ENCODE measurements around the gene ZNF214.
"Not testable (repeated sequence)": the region's sequence is repeated elsewhere in the genome, so short reads cannot be mapped to it uniquely, and the experiment has no call there.

The ZNF214 gene

GRCh38 chr11:6988506-6988905 is 31.6 kb downstream of the ZNF214 start:
- no peak for DNase-seq (ENCODE audit: low read depth, low spot score)

- no peak for DNase-seq (ENCODE audit: low read depth, low spot score)
Measured at GRCh38 chr11:6986487-6986886, 33.7 kb downstream of the ZNF214 start.

- DNase-seq (ENCODE audit: low read depth, low spot score) = no peak
Measured at GRCh38 chr11:6979365-6979764, 40.8 kb downstream of the ZNF214 start.

- DNase-seq (ENCODE audit: low read depth, low spot score) = not testable (repeated sequence)
Measured at GRCh38 chr11:6969854-6970253, 50.3 kb downstream of the ZNF214 start.

GRCh38 chr11:6968816-6969215 is 51.3 kb downstream of the ZNF214 start:
- DNase-seq (ENCODE audit: low read depth, low spot score) = no peak

- no peak for DNase-seq (ENCODE audit: low read depth, low spot score)
Measured at GRCh38 chr11:6962673-6963072, 57.5 kb downstream of the ZNF214 start.

- no peak for DNase-seq (ENCODE audit: low read depth, low spot score)
Measured at GRCh38 chr11:6962141-6962540, 58.0 kb downstream of the ZNF214 start.

- not testable (repeated sequence) for DNase-seq (ENCODE audit: low read depth, low spot score)
Measured at GRCh38 chr11:6954248-6954647, 65.9 kb downstream of the ZNF214 start.
